ENCODE results near the gene MEX3D.

The MEX3D gene

GRCh38 chr19:1527650-1528309, 40.3 kb downstream of the MEX3D start:
- CTCF ChIA-PET, result interaction anchor here (0.5 to 1.1 kb wide), 2 partner anchors 18 to 156 kb away, joined by 3 to 4 read pairs; no protein-coding TSS in a partner anchor
- POLR2A ChIA-PET, result interaction anchor here (0.6 kb wide), 1 partner anchor 8 kb away, joined by 3 read pairs; no protein-coding TSS in a partner anchor
- DNase-seq (ENCODE audit: extremely low spot score), result no peak
- TF ChIP-seq CTCF (IDR thresholded peaks at IDR 0.05; ENCODE audit: control extremely low read depth, extremely low read depth, low read depth, missing control alignments), result no peak

- DNase-seq (ENCODE audit: extremely low spot score), result no peak
- POLR2A ChIA-PET, result interaction anchor here (0.6 to 1.1 kb wide), 2 partner anchors 9 to 145 kb away, joined by 3 read pairs; no protein-coding TSS in a partner anchor
- CTCF ChIA-PET, result interaction anchor here (1.1 kb wide), 1 partner anchor 19 kb away, joined by 3 read pairs; no protein-coding TSS in a partner anchor
- TF ChIP-seq CTCF (IDR thresholded peaks at IDR 0.05; ENCODE audit: control extremely low read depth, extremely low read depth, low read depth, missing control alignments), result no peak
Measured at GRCh38 chr19:1526979-1527649, 41.0 kb downstream of the MEX3D start.

GRCh38 chr19:1526066-1526778, 41.9 kb downstream of the MEX3D start:
- ChIA-PET CTCF (interaction anchor here (1.4 kb wide), 1 partner anchor 20 kb away, joined by 6 read pairs; no protein-coding TSS in a partner anchor), POLR2A (interaction anchor here (1.1 kb wide), 1 partner anchor 146 kb away, joined by 3 read pairs; no protein-coding TSS in a partner anchor)
- TF ChIP-seq CTCF (IDR thresholded peaks at IDR 0.05; ENCODE audit: control extremely low read depth, extremely low read depth, low read depth, missing control alignments), result no peak

GRCh38 chr19:1525343-1525742, 42.8 kb downstream of the MEX3D start:
- POLR2A ChIA-PET, result no interaction called here
- CTCF ChIA-PET, result interaction anchor here (1.4 kb wide), 1 partner anchor 21 kb away, joined by 6 read pairs; no protein-coding TSS in a partner anchor
- DNase-seq (ENCODE audit: extremely low spot score), result no peak
- TF ChIP-seq CTCF (IDR thresholded peaks at IDR 0.05; ENCODE audit: control extremely low read depth, extremely low read depth, low read depth, missing control alignments), result no peak

More at GRCh38 chr19:1526066-1526778, 41.9 kb downstream of the MEX3D start:
- no peak for DNase-seq (ENCODE audit: extremely low spot score)

- TF ChIP-seq CTCF (IDR thresholded peaks at IDR 0.05; ENCODE audit: control extremely low read depth, extremely low read depth, low read depth, missing control alignments), result no peak
- ChIA-PET CTCF (interaction anchor here (1.4 kb wide), 1 partner anchor 21 kb away, joined by 6 read pairs; no protein-coding TSS in a partner anchor), POLR2A (no interaction called here)
- DNase-seq (ENCODE audit: extremely low spot score), result no peak
Measured at GRCh38 chr19:1524972-1525325, 43.2 kb downstream of the MEX3D start.

- ChIA-PET CTCF (no interaction called here), POLR2A (no interaction called here)
- no peak for DNase-seq (ENCODE audit: extremely low spot score)
- TF ChIP-seq CTCF (IDR thresholded peaks at IDR 0.05; ENCODE audit: control extremely low read depth, extremely low read depth, low read depth, missing control alignments), result no peak
Measured at GRCh38 chr19:1524287-1524971, 43.7 kb downstream of the MEX3D start.

Data from GM10248 (cell line).